Hepatocyte (in vitro differentiated cells): ENCODE results near the gene SCN2B. TPM values are rescaled to one million over a fixed set of nuclear protein-coding genes. Genes with fewer than 3 reads are reported as not detected.

Source experiments
- DNase-seq: peaks from one replicate; pipeline ENCODE4 v3.0.0-alpha.2; 2016; ENCODE audit warnings: low spot score
- H2AFZ ChIP-seq: fragments of 200-600 bp; sonication (generic); 2 replicates; pipeline ENCODE4 v1.6.0; 2016; ENCODE audit warnings: antibody characterized with exemption, mild to moderate bottlenecking
- H3K27ac ChIP-seq: fragments of 200-600 bp; sonication (generic); 2 replicates; pipeline ENCODE4 v1.5.1; 2016; ENCODE audit warnings: mild to moderate bottlenecking
- H3K27me3 ChIP-seq: fragments of 200-600 bp; sonication (generic); 2 replicates; pipeline ENCODE4 v1.6.1; 2016
- H3K36me3 ChIP-seq: fragments of 200-600 bp; sonication (generic); replicated peaks from 2 replicates; pipeline ENCODE4 v1.5.1; 2016; ENCODE audit warnings: low read depth; ENCODE audit not compliant: insufficient read depth
- H3K4me1 ChIP-seq: fragments of 200-600 bp; sonication (generic); 2 replicates; pipeline ENCODE4 v1.5.1; 2016; ENCODE audit warnings: mild to moderate bottlenecking, moderate library complexity; ENCODE audit not compliant: insufficient read depth
- H3K4me2 ChIP-seq: fragments of 200-600 bp; sonication (generic); 2 replicates; pipeline ENCODE4 v1.6.0; 2016
- H3K4me3 ChIP-seq: fragments of 200-600 bp; sonication (generic); 2 replicates; pipeline ENCODE4 v1.5.1; 2016; ENCODE audit warnings: mild to moderate bottlenecking
- H3K79me2 ChIP-seq: fragments of 200-600 bp; sonication (generic); 2 replicates; pipeline ENCODE4 v1.6.0; 2017; ENCODE audit warnings: mild to moderate bottlenecking
- H3K9me2 ChIP-seq: fragments of 200-600 bp; sonication (generic); replicated peaks from 2 replicates; pipeline ENCODE4 v1.6.0; 2017; ENCODE audit warnings: mild to moderate bottlenecking; ENCODE audit not compliant: insufficient read depth
- H3K9me3 ChIP-seq: fragments of 200-600 bp; sonication (generic); 2 replicates; pipeline ENCODE4 v1.5.1; 2016; ENCODE audit warnings: low read depth, mild to moderate bottlenecking
- H4K20me1 ChIP-seq: fragments of 200-600 bp; sonication (generic); 2 replicates; pipeline ENCODE4 v1.6.0; 2016; ENCODE audit warnings: mild to moderate bottlenecking; ENCODE audit not compliant: insufficient read depth, poor library complexity, severe bottlenecking
- CTCF ChIP-seq: fragments of 200-600 bp; sonication (generic); IDR thresholded peaks from 2 replicates; pipeline ENCODE4 v1.5.1; 2016; ENCODE audit warnings: antibody characterized with exemption, mild to moderate bottlenecking; ENCODE audit not compliant: poor library complexity
- EZH2 ChIP-seq: fragments of 200-600 bp; sonication (generic); IDR thresholded peaks from 2 replicates; pipeline ENCODE4 v1.6.1; 2016; ENCODE audit warnings: antibody characterized with exemption, mild to moderate bottlenecking, borderline replicate concordance
- EZH2phosphoT487 ChIP-seq: fragments of 200-600 bp; sonication (generic); IDR thresholded peaks from one replicate; pipeline ENCODE4 v1.6.1; 2018; ENCODE audit warnings: antibody characterized with exemption, mild to moderate bottlenecking, low read depth, moderate library complexity; ENCODE audit not compliant: unreplicated experiment, severe bottlenecking
- WGBS: methylation state at CpG from one replicate; pipeline ENCODE4 v1.1.6; 2016; ENCODE audit warnings: low lambda C conversion rate; ENCODE audit errors: missing lambda C conversion rate; 5-methylcytosine and 5-hydroxymethylcytosine counted together
- polyA plus RNA-seq: library from polyadenylated mRNA; unstranded; fragments of >200 nt; fragmentation: Nextera tagmentation; extraction: Ambion mirVana; gene quantifications from 2 replicates; pipeline ENCODE4 v1.2.1, GENCODE V29; 2016
- total RNA-seq: library from RNA; depleted of rRNA; stranded (reverse); fragments of >200 nt; gene quantifications from 2 replicates; pipeline ENCODE4 v1.2.3, GENCODE V29; 2014

The SCN2B gene
- total and polyA plus RNA-seq, 2 experiments from 2014 or later = 1.1 to 1.2 TPM

DNA sequence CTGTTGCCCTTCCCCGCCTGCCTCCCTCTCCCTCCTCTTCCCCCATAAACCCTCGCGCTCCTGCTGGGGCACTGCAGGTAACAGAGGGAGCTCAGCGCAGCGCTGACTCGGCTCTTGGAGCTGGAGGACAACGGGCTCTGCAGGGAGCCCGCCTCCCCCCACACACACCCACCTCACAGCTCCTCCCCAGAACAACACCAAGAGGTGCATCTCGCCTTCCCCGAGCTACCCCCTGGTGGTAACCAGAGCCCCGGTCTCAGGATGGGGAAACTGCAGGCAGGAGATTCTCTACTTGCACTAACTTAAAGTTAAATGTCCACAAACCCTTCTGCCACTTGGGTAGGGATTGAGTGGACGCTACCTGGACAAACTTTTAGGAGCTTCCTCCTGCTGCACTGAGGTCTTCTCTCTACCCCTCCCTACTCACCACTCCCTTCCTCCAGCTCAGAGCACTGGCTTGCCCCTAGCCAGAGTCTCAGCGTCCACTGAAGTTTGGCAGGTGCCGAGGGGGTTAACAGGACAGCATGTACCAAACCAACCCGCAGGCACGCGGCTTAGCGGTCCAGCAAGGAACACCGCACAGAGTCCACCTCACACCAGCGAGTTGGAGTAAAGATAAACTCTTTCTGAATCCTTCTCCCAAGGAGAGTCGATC, 19.8 kb downstream of the SCN2B start:
- H3K4me3 ChIP-seq = no peak overlapping the region
- DNase-seq = peak; percentile 63
- H4K20me1 ChIP-seq = no peaks in the 10 kb centered on the region
- peak overlapping the region; percentile 72 for H3K4me2 ChIP-seq
- no peak for TF ChIP-seq CTCF
- TF ChIP-seq EZH2 = no peak
- no peak for TF ChIP-seq EZH2phosphoT487
- no peaks in the 10 kb centered on the region for H3K36me3 ChIP-seq
- H3K79me2 ChIP-seq = no peaks in the 10 kb centered on the region
- H3K4me1 ChIP-seq = peaks cover 27% of the 10 kb centered on the region
- no peaks in the 10 kb centered on the region for H3K9me2 ChIP-seq
- no peak overlapping the region for H2AFZ ChIP-seq
- 4% methylated on average over 19 of the region's 21 CpGs for whole genome bisulfite sequencing
- H3K27ac ChIP-seq = no peak overlapping the region
- no peaks in the 10 kb centered on the region for H3K9me3 ChIP-seq
- H3K27me3 ChIP-seq = peaks cover 89% of the 10 kb centered on the region

DNA sequence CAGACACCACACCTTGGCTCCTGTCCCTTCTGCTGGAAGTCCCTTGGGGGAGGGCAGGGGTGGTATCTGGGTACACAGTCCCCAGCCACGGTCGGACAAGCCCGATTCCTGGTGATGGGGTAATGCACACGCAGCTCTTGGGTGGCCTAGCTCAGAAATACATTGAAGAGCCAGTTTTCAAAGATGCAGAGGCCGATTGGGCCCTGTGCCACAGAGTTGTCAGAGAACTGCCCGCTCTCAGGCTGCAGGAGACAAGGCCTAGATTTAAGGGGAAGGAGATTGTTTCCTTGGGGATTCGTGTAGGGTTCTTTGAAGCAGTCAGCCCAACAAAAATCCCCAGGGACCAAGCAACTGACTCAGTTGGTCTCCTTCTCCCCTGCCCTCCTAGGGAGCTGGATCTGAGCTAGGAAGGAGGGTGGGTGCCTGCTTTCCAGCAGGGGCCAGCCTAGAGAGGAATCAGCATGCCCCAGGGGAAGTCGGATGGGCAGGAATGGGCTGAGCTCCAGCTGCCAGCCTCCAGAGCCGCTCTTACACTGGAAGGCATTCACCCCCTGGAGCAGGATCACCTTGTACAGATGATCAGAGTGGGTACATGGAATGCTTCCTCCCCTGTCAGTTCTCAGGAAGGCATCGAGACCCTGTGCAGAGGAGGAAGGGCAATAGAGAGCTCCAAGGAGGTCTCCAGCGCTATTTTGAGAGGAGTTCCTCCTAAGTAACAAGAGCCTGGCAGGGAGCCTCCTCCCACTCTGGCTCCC, 20.5 kb downstream of the SCN2B start:
- no peak overlapping the region for H3K27ac ChIP-seq
- peak overlapping the region; percentile 72 for H3K4me2 ChIP-seq
- no peak overlapping the region for H3K4me3 ChIP-seq
- H3K36me3 ChIP-seq = no peaks in the 10 kb centered on the region
- H3K9me2 ChIP-seq = no peaks in the 10 kb centered on the region
- H3K9me3 ChIP-seq = no peaks in the 10 kb centered on the region
- 34% methylated on average over 11 of the region's 11 CpGs for WGBS
- no peak overlapping the region for H2AFZ ChIP-seq
- H4K20me1 ChIP-seq = no peaks in the 10 kb centered on the region
- H3K27me3 ChIP-seq = peaks cover 90% of the 10 kb centered on the region
- TF ChIP-seq EZH2phosphoT487 (no peak), CTCF (no peak), EZH2 (no peak)
- peaks cover 27% of the 10 kb centered on the region for H3K4me1 ChIP-seq
- DNase-seq = no peak
- no peaks in the 10 kb centered on the region for H3K79me2 ChIP-seq

DNA sequence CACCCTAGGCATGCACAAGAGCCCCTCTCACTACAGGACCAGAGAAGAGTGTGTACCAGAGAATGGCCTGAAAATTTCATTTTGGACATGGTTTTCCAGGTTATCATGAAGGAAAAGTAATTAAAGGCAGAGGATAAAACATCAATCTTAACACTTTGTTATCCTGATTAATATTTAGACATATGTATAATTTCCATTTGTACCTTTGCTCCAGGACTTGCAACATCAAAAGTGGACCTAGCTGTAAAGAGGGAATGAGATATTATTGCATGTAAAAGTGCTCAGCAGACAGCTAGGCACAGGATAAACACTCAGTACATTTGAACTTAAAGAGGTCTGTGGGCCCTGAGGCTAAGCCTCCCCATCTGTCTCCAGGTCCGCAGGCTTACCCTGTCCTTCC, 21.8 kb downstream of the SCN2B start:
- H4K20me1 ChIP-seq = no peaks in the 10 kb centered on the region
- no peaks in the 10 kb centered on the region for H3K79me2 ChIP-seq
- H3K4me3 ChIP-seq = no peak overlapping the region
- H3K4me1 ChIP-seq = peaks cover 27% of the 10 kb centered on the region
- TF ChIP-seq EZH2phosphoT487 = no peak
- H3K9me2 ChIP-seq = no peaks in the 10 kb centered on the region
- DNase-seq = no peak
- no peak overlapping the region for H2AFZ ChIP-seq
- 33% methylated on average over 1 of the region's 1 CpG for WGBS
- peaks cover 97% of the 10 kb centered on the region for H3K27me3 ChIP-seq
- no peaks in the 10 kb centered on the region for H3K9me3 ChIP-seq
- no peaks in the 10 kb centered on the region for H3K36me3 ChIP-seq
- no peak overlapping the region for H3K4me2 ChIP-seq
- H3K27ac ChIP-seq = no peak overlapping the region

DNA sequence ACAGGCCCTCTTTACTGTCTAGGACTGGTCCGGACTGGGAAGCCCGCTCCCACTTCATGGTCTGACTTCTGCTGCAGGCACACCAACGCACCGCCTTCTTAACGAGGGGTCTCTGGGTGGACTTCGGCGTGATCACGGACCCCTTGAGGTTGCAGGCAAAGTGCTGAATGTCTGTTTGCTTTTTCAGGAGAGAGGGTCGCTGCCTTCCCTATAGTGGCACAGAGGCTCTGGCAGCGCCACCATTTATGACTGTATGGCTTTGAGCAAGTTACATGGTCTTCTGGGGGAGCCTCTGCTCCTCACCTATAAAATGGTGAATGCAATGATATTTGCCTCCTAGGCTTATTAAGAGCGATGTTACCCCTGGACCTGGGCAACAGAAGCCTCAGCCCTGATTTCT, 22.5 kb downstream of the SCN2B start:
- H3K9me2 ChIP-seq = no peaks in the 10 kb centered on the region
- no peak overlapping the region for H3K27ac ChIP-seq
- H4K20me1 ChIP-seq = no peaks in the 10 kb centered on the region
- WGBS = 56% methylated on average over 11 of the region's 11 CpGs
- no peak for DNase-seq
- H2AFZ ChIP-seq = no peak overlapping the region
- H3K9me3 ChIP-seq = no peaks in the 10 kb centered on the region
- TF ChIP-seq EZH2phosphoT487 (peak; percentile 29), EZH2 (no peak), CTCF (no peak)
- peak overlapping the region; percentile 99 for H3K4me2 ChIP-seq
- H3K79me2 ChIP-seq = no peaks in the 10 kb centered on the region
- peaks cover 97% of the 10 kb centered on the region for H3K27me3 ChIP-seq
- H3K4me3 ChIP-seq = no peak overlapping the region
- no peaks in the 10 kb centered on the region for H3K36me3 ChIP-seq
- H3K4me1 ChIP-seq = peaks cover 27% of the 10 kb centered on the region
